ENCODE measurements around the gene ABCC1.
"Not testable (repeated sequence)": the region's sequence is repeated elsewhere in the genome, so short reads cannot be mapped to it uniquely, and the experiment has no call there.

The ABCC1 gene

DNA sequence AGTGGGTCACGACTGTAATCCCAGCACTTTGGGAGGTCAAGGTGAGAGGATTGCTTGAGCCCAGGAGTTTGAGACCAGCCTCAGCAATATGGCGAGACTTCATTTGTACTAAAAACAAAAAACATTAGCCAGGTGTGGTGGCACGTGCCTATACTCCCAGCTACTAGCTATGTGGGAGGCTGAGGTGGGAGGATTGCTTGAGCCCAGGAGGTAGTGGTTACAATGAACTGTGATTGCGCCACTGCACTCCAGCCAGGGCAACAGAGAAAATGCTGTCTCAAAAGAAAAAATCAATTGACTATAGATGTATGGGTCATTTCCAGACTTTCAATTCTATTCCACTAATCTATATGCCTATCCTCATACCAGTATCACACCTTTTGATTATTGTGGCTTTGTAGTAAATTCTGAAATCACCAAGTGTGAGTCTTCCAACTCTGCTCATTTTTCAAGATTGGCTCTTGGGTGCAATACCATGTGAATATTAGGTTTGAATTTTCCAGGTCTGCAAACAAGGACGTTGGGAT lies 33.8 kb upstream of the ABCC1 start:
- Histone ChIP-seq H3K79me2 (ENCODE audit: insufficient read depth, low read depth) (no peaks in the 10 kb centered on the region), H2AFZ (ENCODE audit: low read depth) (no peak overlapping the region), H3K4me2 (no peak overlapping the region), H3K27ac (no peak overlapping the region), H4K20me1 (ENCODE audit: insufficient read depth) (no peaks in the 10 kb centered on the region), H3K27me3 (ENCODE audit: insufficient read depth, low read depth) (no peaks in the 10 kb centered on the region), H3K4me3 (IDR thresholded peaks at IDR 0.05; ENCODE audit: insufficient read depth, low read depth, low read length) (no peak overlapping the region), H3K4me1 (ENCODE audit: low read depth, poor library complexity, severe bottlenecking) (no peaks in the 10 kb centered on the region), H3K9ac (no peak overlapping the region), H3K36me3 (ENCODE audit: insufficient read depth) (no peaks in the 10 kb centered on the region)
- TF ChIP-seq, protein P1, sequence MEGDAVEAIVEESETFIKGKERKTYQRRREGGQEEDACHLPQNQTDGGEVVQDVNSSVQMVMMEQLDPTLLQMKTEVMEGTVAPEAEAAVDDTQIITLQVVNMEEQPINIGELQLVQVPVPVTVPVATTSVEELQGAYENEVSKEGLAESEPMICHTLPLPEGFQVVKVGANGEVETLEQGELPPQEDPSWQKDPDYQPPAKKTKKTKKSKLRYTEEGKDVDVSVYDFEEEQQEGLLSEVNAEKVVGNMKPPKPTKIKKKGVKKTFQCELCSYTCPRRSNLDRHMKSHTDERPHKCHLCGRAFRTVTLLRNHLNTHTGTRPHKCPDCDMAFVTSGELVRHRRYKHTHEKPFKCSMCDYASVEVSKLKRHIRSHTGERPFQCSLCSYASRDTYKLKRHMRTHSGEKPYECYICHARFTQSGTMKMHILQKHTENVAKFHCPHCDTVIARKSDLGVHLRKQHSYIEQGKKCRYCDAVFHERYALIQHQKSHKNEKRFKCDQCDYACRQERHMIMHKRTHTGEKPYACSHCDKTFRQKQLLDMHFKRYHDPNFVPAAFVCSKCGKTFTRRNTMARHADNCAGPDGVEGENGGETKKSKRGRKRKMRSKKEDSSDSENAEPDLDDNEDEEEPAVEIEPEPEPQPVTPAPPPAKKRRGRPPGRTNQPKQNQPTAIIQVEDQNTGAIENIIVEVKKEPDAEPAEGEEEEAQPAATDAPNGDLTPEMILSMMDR (conservative IDR thresholded peaks at IDR 0.05; ENCODE audit: low read depth, low read length), result no peak

GRCh38 chr16:15916323-15916722 lies 33.1 kb upstream of the ABCC1 start:
- Histone ChIP-seq H3K27ac (no peak overlapping the region), H3K27me3 (ENCODE audit: insufficient read depth, low read depth) (no peaks in the 10 kb centered on the region), H3K9ac (no peak overlapping the region), H2AFZ (ENCODE audit: low read depth) (no peak overlapping the region), H3K4me2 (no peak overlapping the region), H3K4me3 (IDR thresholded peaks at IDR 0.05; ENCODE audit: insufficient read depth, low read depth, low read length) (no peak overlapping the region), H3K79me2 (ENCODE audit: insufficient read depth, low read depth) (no peaks in the 10 kb centered on the region), H3K4me1 (ENCODE audit: low read depth, poor library complexity, severe bottlenecking) (no peaks in the 10 kb centered on the region), H3K36me3 (ENCODE audit: insufficient read depth) (no peaks in the 10 kb centered on the region), H4K20me1 (ENCODE audit: insufficient read depth) (no peaks in the 10 kb centered on the region)
- TF ChIP-seq, protein P1 (conservative IDR thresholded peaks at IDR 0.05; ENCODE audit: low read depth, low read length), result no peak

GRCh38 chr16:15918314-15918713 lies 31.1 kb upstream of the ABCC1 start:
- H3K79me2 ChIP-seq (ENCODE audit: insufficient read depth, low read depth); H2AFZ ChIP-seq (ENCODE audit: low read depth); H3K27ac ChIP-seq; H4K20me1 ChIP-seq (ENCODE audit: insufficient read depth); H3K36me3 ChIP-seq (ENCODE audit: insufficient read depth); H3K27me3 ChIP-seq (ENCODE audit: insufficient read depth, low read depth); H3K9ac ChIP-seq; H3K4me2 ChIP-seq; H3K4me1 ChIP-seq (ENCODE audit: low read depth, poor library complexity, severe bottlenecking); H3K4me3 ChIP-seq (IDR thresholded peaks at IDR 0.05; ENCODE audit: insufficient read depth, low read depth, low read length): not testable (repeated sequence)

DNA sequence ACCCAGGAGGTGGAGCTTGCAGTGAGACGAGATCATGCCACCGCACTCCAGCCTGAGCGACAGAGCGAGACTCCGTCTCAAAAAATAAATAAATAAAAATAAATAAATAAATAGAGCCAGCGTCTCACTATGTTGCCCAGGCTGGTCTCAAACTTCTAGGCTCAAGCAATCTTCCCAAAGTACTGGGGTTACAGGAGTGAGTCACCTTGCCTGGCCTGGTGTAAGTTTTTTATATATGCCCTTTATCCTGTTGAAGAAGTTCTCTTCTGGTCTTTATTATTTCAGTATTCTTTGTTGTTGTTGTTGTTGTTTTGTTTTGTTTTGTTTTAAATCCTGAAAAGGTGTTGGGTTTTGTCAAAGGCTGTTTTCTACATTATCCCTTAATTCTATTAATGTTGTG lies 30.1 kb upstream of the ABCC1 start:
- Histone ChIP-seq H3K4me1 (ENCODE audit: low read depth, poor library complexity, severe bottlenecking) (no peaks in the 10 kb centered on the region), H3K9ac (no peak overlapping the region), H3K4me3 (IDR thresholded peaks at IDR 0.05; ENCODE audit: insufficient read depth, low read depth, low read length) (no peak overlapping the region), H4K20me1 (ENCODE audit: insufficient read depth) (no peaks in the 10 kb centered on the region), H3K36me3 (ENCODE audit: insufficient read depth) (no peaks in the 10 kb centered on the region), H2AFZ (ENCODE audit: low read depth) (no peak overlapping the region), H3K27me3 (ENCODE audit: insufficient read depth, low read depth) (no peaks in the 10 kb centered on the region), H3K4me2 (no peak overlapping the region), H3K79me2 (ENCODE audit: insufficient read depth, low read depth) (no peaks in the 10 kb centered on the region), H3K27ac (no peak overlapping the region)
- TF ChIP-seq, protein P1 (conservative IDR thresholded peaks at IDR 0.05; ENCODE audit: low read depth, low read length), result no peak

DNA sequence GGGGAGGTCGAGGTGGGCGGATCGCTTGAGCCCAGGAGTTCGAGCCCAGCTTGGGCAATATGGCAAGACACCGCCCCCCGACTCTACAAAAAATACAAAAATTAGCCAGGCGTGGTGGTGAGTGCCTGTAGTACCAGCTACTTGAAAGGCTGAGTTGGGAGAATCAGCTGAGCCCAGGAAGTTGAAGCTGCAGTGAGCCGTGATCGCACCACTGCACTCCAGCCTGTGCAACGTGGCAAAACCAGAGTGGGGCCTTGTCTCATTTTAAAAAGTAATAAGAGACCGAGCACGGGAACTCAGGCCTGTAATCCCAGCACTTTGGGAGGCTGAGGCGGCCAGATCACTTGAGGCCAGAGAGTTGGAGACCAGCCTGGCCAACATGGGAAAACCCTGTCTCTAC lies 24.4 kb upstream of the ABCC1 start:
- Histone ChIP-seq H3K27ac (no peak overlapping the region), H4K20me1 (ENCODE audit: insufficient read depth) (no peaks in the 10 kb centered on the region), H3K4me1 (ENCODE audit: low read depth, poor library complexity, severe bottlenecking) (no peaks in the 10 kb centered on the region), H3K79me2 (ENCODE audit: insufficient read depth, low read depth) (no peaks in the 10 kb centered on the region), H3K36me3 (ENCODE audit: insufficient read depth) (no peaks in the 10 kb centered on the region), H3K4me3 (IDR thresholded peaks at IDR 0.05; ENCODE audit: insufficient read depth, low read depth, low read length) (no peak overlapping the region), H3K27me3 (ENCODE audit: insufficient read depth, low read depth) (no peaks in the 10 kb centered on the region), H3K4me2 (no peak overlapping the region), H3K9ac (no peak overlapping the region), H2AFZ (ENCODE audit: low read depth) (no peak overlapping the region)
- TF ChIP-seq, protein P1 (conservative IDR thresholded peaks at IDR 0.05; ENCODE audit: low read depth, low read length), result no peak
